GM18505 (cell line): ENCODE data around the gene BRD3OS.
"Not testable (repeated sequence)": the region's sequence is repeated elsewhere in the genome, so short reads cannot be mapped to it uniquely, and the experiment has no call there.

Source experiments
- ATAC-seq: cut with Tn5 transposase; IDR thresholded peaks from one replicate; pipeline ENCODE4 v1.9.1; 2021; ENCODE audit not compliant: unreplicated experiment
- POLR2A ChIP-seq: IDR thresholded peaks from 4 replicates; pipeline ENCODE4 v1.6.1; 2011; ENCODE audit warnings: borderline replicate concordance; ENCODE audit not compliant: insufficient read depth, insufficient read length; ENCODE audit errors: extremely low read depth

Gene BRD3OS

GRCh38 chr9:133981958-133982681 lies 43.2 kb upstream of the BRD3OS start:
- ATAC-seq = no peak
- TF ChIP-seq POLR2A = no peak

DNA sequence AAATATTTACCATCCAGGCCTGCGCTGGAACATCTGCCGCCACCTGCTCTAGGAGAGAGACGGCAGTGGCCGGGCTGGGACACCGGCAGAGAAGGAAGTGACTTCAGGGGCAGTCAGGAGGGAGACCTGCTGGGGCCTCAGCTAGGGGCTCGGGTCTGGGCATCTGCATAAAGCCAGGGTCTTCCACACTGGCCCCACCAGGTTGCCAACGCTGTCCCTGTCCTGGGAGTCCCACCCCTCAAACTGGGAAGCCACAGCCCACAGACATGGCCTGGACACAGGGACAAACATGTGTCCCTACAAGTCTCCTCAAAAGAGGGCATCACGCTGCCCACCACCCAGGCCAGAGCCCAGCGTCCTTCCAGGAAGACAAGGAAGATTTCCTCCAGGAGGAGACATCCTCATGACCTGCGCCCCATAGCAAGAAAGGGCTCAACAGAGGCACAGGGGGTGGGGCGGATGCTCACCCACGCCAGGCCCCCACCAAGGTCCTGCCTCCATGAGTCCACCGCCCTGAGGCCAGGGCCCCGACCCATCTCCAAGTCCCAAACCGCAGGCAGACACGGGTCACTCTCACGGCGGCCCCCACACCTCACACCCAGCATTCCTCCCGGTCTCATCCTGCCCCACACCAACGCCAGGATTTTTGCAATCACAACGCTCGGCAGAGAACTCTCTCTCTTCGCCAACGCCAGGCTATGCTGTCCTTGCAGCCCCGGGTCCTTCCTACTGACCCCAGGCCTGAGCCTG lies 42.1 kb upstream of the BRD3OS start:
- ATAC-seq = no peak
- no peak for TF ChIP-seq POLR2A

- TF ChIP-seq POLR2A = no peak
- ATAC-seq = no peak
Observed at GRCh38 chr9:133986061-133986460, 39.2 kb upstream of the BRD3OS start.

DNA sequence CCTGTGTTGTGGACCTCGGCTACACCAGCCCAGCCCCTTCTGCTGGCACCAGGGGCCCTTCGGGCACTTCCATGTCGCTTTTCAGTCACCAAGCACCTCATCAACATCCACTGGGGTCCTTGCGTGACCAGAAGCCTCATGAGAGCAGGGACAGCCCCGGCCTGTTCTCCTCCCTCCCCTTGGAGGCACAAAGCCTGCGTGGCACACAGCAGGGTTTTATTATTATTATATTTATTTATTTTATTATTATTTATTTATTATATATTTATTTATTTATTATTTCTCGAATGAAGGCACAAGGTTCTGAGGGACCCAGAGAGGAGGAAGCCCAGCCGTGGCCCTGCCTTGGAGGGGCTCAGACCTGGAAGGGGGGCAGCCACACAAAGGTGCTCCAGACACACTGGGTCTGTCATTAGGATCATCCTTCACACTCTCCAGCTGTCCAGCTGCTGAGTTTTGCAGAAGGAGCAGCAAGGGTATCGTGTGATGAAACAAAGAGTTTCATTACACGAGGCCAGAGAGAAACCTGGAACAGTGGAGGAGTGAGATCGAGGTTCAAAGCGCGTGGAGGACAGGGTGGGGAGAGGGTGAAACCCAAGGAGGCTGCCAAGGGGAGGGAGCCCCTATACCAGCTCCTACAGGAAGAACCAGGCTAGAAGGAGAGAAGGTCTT lies 38.4 kb upstream of the BRD3OS start:
- no peak for ATAC-seq
- TF ChIP-seq POLR2A = no peak

GRCh38 chr9:133987446-133987788 lies 37.9 kb upstream of the BRD3OS start:
- no peak for TF ChIP-seq POLR2A
- ATAC-seq = no peak

GRCh38 chr9:133987946-133988665 lies 37.2 kb upstream of the BRD3OS start:
- ATAC-seq = no peak
- no peak for TF ChIP-seq POLR2A

DNA sequence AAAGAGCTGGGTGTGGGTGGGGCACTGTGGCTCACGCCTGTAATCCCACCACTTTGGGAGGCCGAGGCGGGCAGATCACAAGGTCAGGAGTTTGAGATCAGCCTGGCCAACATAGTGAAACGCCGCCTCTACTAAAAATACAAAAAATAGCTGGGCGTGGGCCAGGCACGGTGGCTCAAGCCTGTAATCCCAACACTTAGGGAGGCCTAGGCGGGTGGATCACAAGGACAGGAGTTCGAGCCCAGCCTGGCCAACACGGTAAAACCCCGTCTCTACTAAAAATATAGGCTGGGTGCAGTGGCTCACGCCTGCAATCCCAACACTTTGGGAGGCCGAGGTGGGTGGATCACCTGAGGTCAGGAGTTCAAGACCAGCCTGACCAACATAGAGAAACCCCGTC lies 36.5 kb upstream of the BRD3OS start:
- not testable (repeated sequence) for ATAC-seq

- no peak for ATAC-seq
- TF ChIP-seq POLR2A = no peak
Observed at GRCh38 chr9:133989625-133990365, 35.5 kb upstream of the BRD3OS start.

GRCh38 chr9:133990366-133991213 lies 34.7 kb upstream of the BRD3OS start:
- TF ChIP-seq POLR2A = no peak
- no peak for ATAC-seq

DNA sequence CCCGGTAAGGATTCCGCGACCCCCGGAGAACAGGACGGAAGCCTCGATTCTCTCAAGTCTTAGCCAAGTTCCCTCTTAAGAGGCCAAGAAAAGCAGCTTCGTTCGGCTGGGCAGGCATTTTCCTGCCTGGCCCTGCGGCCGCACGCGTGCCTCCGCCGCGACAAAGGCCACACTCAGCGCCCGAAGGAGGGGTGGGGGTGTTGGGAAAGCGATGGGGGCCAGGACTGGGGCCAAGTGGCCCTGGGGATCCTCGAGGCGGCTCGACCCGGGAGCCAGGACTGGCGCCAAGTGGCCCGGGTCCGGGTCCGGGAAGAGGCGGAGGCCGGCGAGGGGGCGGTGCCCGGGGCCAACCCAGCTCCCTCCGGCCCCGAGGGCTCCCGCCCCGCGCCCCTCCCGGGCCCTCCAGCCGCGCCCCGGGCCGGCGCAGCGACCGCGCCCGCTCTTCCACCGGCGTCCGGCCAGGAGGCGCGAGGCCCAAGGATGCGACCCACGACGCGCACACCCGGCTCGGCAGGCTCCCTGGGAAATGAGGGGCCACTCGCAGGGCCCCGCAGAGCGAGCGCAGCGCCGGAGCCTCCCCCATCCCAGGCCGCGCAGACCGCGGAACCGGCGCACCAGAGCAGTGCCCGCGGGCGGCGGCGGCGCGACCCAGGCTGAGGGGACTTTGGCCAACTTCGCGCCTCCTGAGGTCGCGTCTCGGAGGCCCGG lies 33.9 kb upstream of the BRD3OS start:
- TF ChIP-seq POLR2A = no peak
- ATAC-seq = peak; percentile 8

GRCh38 chr9:133991964-133992779 lies 33.1 kb upstream of the BRD3OS start, which contains the start of gene VAV2:
Gene VAV2, minus strand, starts transcription at chr9:133992324. Its CDS starts 46 bp downstream, at chr9:133992278.
- ATAC-seq = peak; percentile 46

More at GRCh38 chr9:133991964-133992779, 33.1 kb upstream of the BRD3OS start, which contains the start of gene VAV2:
- TF ChIP-seq POLR2A = peak; percentile 64
